Smooth muscle cell (in vitro differentiated cells): ENCODE results near the gene HNRNPUL1. TPM values are rescaled to one million over a fixed set of nuclear protein-coding genes. Genes with fewer than 3 reads are reported as not detected.

Experiments
- DNase-seq: peaks from one replicate; lab custom pipeline; 2025; ENCODE audit not compliant: unreplicated experiment; lab: John Stamatoyannopoulos, UW
- H2AFZ ChIP-seq: fragments of 200-600 bp; sonication (generic); 2 replicates; pipeline ENCODE4 v1.6.0; 2016; ENCODE audit warnings: antibody characterized with exemption, low read depth, mild to moderate bottlenecking
- H3F3A ChIP-seq: fragments of 200-600 bp; sonication (generic); 2 replicates; pipeline ENCODE4 v1.6.0; 2017; ENCODE audit warnings: antibody characterized with exemption, low read depth
- H3K27ac ChIP-seq: fragments of 200-600 bp; sonication (generic); 2 replicates; pipeline ENCODE4 v1.5.1; 2016; ENCODE audit warnings: low read depth, mild to moderate bottlenecking
- H3K27me3 ChIP-seq: fragments of 200-600 bp; sonication (generic); 2 replicates; pipeline ENCODE4 v1.6.1; 2016; ENCODE audit warnings: low read depth, mild to moderate bottlenecking
- H3K36me3 ChIP-seq: fragments of 200-600 bp; sonication (generic); 2 replicates; pipeline ENCODE4 v1.5.1; 2016; ENCODE audit warnings: low read depth
- H3K4me1 ChIP-seq: fragments of 200-600 bp; sonication (generic); 2 replicates; pipeline ENCODE4 v1.5.1; 2016; ENCODE audit warnings: low read depth
- H3K4me2 ChIP-seq: fragments of 200-600 bp; sonication (generic); 2 replicates; pipeline ENCODE4 v1.6.0; 2016; ENCODE audit warnings: mild to moderate bottlenecking
- H3K4me3 ChIP-seq: fragments of 200-600 bp; sonication (generic); 2 replicates; pipeline ENCODE4 v1.5.1; 2016; ENCODE audit warnings: mild to moderate bottlenecking
- H3K79me2 ChIP-seq: fragments of 200-600 bp; sonication (generic); 2 replicates; pipeline ENCODE4 v1.6.0; 2016; ENCODE audit warnings: low read depth, mild to moderate bottlenecking
- H3K9ac ChIP-seq: fragments of 200-600 bp; sonication (generic); 2 replicates; pipeline ENCODE4 v1.6.0; 2016; ENCODE audit warnings: low read depth
- H3K9me3 ChIP-seq: fragments of 200-600 bp; sonication (generic); replicated peaks from 2 replicates; pipeline ENCODE4 v1.5.1; 2016; ENCODE audit warnings: low read depth
- H4K20me1 ChIP-seq: fragments of 200-600 bp; sonication (generic); 2 replicates; pipeline ENCODE4 v1.6.0; 2016; ENCODE audit warnings: low read depth
- CTCF ChIP-seq: fragments of 200-600 bp; sonication (generic); IDR thresholded peaks from 2 replicates; pipeline ENCODE4 v1.5.1; 2017; ENCODE audit warnings: borderline replicate concordance, mild to moderate bottlenecking, antibody characterized with exemption; ENCODE audit not compliant: insufficient read depth, poor library complexity, severe bottlenecking
- WGBS: methylation state at CpG from one replicate; pipeline ENCODE4 v1.1.7; 2016; ENCODE audit warnings: low lambda C conversion rate; 5-methylcytosine and 5-hydroxymethylcytosine counted together
- polyA plus RNA-seq: library from polyadenylated mRNA; unstranded; fragments of >200 nt; fragmentation: Nextera tagmentation; extraction: Ambion mirVana; gene quantifications from 2 replicates; pipeline ENCODE4 v1.2.1, GENCODE V29; 2016
- total RNA-seq: library from RNA; depleted of rRNA; stranded (reverse); fragments of >200 nt; gene quantifications from 2 replicates; pipeline ENCODE4 v1.2.3, GENCODE V29; 2014

Gene HNRNPUL1
- total and polyA plus RNA-seq, 2 experiments from 2014 or later, result 101 to 125 TPM

GRCh38 chr19:41351339-41352245, 87.4 kb downstream of the HNRNPUL1 start:
- Histone ChIP-seq H3K9ac (peak overlapping the region; percentile 83), H2AFZ (no peak overlapping the region), H3K4me2 (peak overlapping the region; percentile 94), H4K20me1 (peaks cover 65% of the 10 kb centered on the region), H3K36me3 (peaks cover 3% of the 10 kb centered on the region), H3K4me1 (no peaks in the 10 kb centered on the region), H3K4me3 (peak overlapping the region; percentile 76), H3F3A (peaks cover 18% of the 10 kb centered on the region), H3K27me3 (no peaks in the 10 kb centered on the region), H3K79me2 (peaks cover 69% of the 10 kb centered on the region), H3K9me3 (no peaks in the 10 kb centered on the region), H3K27ac (peak overlapping the region; percentile 37)
- under 1% methylated on average over 43 of the region's 58 CpGs for WGBS
- peak; percentile 42 for DNase-seq
- no peak for TF ChIP-seq CTCF

DNA sequence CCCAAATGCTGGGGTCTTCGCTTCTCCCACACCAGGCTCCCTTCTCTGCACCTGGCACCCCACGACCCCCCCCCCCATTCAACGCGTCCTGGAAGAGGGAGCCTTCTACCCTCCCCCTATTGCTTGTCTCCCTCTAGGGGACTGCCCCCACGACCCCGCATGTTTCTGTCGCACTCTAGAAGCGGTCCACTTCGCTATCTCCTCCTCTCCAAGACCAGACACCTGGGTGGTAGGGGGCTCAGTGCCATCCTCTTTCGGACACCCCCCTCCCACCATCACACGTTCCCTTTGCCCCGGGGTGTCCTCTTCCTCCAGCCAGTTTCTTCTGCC, 88.1 kb downstream of the HNRNPUL1 start:
- Histone ChIP-seq H3K9me3 (no peaks in the 10 kb centered on the region), H3K4me1 (no peaks in the 10 kb centered on the region), H2AFZ (no peak overlapping the region), H3K9ac (peak overlapping the region; percentile 83), H4K20me1 (peaks cover 58% of the 10 kb centered on the region), H3F3A (peaks cover 18% of the 10 kb centered on the region), H3K4me2 (peak overlapping the region; percentile 94), H3K4me3 (peak overlapping the region; percentile 76), H3K36me3 (peaks cover 3% of the 10 kb centered on the region), H3K27ac (no peak overlapping the region), H3K79me2 (peaks cover 62% of the 10 kb centered on the region), H3K27me3 (no peaks in the 10 kb centered on the region)
- 0% methylated on average over 12 of the region's 12 CpGs for WGBS
- DNase-seq, result no peak
- TF ChIP-seq CTCF, result no peak

DNA sequence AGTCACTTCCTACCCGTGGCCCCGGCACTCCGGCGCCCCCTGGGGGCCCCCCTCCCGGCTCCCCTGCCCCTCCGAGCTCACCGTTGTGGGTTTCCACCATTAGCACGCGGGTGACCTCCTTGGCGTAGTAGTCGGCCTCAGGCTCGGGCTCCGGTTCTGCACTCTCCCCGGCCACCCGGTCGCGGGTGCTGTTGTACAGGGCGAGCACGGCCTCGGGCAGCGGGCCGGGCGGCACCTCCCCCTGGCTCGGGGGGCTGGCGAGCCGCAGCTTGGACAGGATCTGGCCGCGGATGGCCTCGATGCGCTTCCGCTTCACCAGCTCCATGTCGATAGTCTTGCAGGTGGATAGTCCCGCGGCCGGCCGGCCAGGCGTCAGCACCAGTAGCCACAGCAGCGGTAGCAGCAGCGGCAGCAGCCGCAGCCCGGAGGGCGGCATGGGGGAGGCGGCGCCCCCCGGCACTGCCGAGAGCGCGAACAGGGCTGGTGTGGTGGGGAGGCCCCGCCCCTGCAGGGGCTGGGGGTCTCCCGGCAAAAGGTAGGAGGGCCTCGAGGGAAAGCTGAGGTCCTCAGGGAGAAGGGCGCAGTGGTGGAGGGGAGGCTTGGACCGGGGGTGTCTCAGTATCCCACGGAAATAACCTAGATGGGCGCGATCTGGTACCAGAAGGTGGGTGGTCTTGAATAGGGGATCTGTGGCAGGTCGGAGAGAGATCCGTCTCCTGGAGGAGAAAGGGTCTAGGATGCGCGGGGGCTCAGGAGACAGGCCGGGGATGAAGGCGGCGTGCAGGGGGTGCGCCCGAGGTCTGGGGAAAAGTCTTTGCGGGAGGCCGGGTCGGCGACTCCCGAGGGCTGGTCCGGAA, 88.7 kb downstream of the HNRNPUL1 start:
- H3K9me3 ChIP-seq, result no peaks in the 10 kb centered on the region
- H3K79me2 ChIP-seq, result peaks cover 56% of the 10 kb centered on the region
- peak overlapping the region; percentile 57 for H3K27ac ChIP-seq
- H4K20me1 ChIP-seq, result peaks cover 52% of the 10 kb centered on the region
- DNase-seq, result peak; percentile 39
- H3F3A ChIP-seq, result peaks cover 18% of the 10 kb centered on the region
- H3K9ac ChIP-seq, result peak overlapping the region; percentile 83
- H3K36me3 ChIP-seq, result peaks cover 3% of the 10 kb centered on the region
- peak; percentile 52 for TF ChIP-seq CTCF
- 2% methylated on average over 52 of the region's 71 CpGs for WGBS
- no peak overlapping the region for H2AFZ ChIP-seq
- no peaks in the 10 kb centered on the region for H3K27me3 ChIP-seq
- no peaks in the 10 kb centered on the region for H3K4me1 ChIP-seq
- H3K4me2 ChIP-seq, result peak overlapping the region; percentile 94
- peak overlapping the region; percentile 76 for H3K4me3 ChIP-seq
